NCI-H146 (cell line): ENCODE measurements around the gene FRMD4A.
"Not testable (repeated sequence)": the region's sequence is repeated elsewhere in the genome, so short reads cannot be mapped to it uniquely, and the experiment has no call there.

Source experiments
- DNase-seq: peaks from one replicate; lab custom pipeline; 2025; lab: John Stamatoyannopoulos, UW

Gene FRMD4A

DNA sequence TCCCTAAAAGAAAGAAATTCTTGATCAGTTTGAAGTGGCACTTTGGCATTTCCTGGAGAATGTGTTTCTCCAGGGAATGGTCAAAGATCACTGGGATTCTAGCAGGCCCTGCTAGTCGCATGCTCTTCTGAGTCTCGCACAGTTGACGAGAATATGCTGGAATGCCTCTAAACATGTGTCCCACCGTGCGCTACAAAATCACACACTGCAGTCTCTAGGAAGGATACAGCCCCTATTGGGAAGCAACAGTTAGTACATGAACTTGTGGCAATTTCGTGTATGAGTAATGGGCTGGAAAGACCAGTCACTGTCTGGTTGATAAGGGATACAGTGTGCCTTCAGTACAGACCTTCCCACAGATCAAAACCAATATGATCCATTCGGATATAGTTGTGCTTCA, 486.1 kb downstream of the FRMD4A start:
- DNase-seq = no peak

- DNase-seq = no peak
Measured at GRCh38 chr10:13842117-13842516, 488.6 kb downstream of the FRMD4A start.

GRCh38 chr10:13840036-13840435, 490.7 kb downstream of the FRMD4A start:
- no peak for DNase-seq

DNA sequence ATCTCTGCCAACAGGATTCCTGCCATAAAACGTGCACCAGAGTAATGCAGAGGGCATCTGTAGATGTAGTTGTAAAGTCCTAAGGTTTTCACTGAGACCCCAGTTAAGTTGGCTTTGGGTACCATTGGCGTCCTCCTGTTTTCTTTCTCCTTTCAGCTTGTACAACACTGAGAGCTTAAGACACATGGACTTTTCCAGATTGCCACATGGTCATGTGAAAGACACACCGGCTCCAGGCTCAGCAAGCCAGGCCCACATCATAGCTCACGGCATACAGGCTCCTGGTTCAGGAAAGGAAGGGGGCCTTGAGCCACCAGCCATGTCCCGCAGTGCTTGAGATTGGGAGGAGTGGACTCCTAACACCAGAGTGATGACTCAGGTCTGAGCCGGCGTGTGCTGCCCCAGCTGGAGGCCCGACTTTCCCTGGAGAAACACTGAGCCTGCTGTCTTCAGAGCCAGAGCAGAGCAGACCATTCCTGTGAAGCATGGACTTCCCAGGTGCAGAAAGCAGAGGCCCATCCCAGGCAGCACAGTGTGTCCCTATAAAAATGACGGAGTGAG, 491.2 kb downstream of the FRMD4A start:
- DNase-seq = no peak

- no peak for DNase-seq
Measured at GRCh38 chr10:13839030-13839429, 491.7 kb downstream of the FRMD4A start.

DNA sequence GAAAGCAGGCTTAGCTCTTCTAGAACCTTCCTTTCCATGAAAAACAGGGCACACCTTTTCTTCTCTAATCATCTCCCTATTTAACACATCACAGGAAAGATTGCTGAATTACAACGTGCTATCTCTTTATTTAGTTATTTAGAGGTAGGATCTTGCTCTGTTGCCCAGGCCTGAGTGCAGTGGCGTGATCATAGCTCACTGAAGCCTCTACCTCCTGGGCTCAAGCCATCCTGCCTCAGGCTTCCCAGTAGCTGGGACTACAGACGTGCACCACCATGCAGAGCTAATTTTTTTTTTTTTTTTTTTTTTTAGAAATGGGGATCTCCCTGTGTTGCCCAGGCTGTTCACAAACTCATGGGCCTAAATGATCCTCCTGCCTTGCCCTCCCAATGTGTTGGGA, 492.8 kb downstream of the FRMD4A start:
- DNase-seq = no peak

DNA sequence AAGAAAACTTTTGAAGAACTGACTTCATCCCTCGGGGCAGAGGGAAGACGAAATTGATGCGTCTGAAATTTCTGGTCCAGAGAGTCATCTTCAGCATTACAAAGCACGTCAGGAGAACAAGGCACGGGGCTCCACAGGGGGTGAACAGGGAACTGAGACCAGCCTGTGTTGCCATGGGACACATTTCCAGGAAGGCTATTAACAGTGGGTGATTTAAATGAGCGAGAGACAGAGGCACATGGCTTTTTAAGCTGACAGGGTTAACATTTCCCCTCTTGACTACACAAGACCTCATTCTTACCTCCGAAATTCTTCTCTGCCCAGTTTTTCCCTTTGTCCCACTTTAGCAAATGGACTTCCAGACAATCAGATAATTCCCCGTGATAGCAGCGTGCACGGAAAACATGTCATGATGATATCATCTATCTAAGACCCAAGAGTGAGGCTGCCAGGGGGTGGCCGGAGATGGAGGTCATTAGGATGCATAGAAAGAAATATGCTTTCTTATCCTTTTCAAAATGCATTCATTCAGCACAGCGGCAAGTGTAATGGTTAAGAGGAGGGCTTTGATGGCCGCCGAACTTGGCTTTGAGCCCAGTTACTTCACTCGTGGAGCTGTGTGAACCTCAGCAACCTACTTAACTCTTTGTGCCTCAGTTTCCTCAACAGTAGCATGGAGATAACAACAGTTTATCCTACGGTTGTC, 496.0 kb downstream of the FRMD4A start:
- DNase-seq = peak; percentile 77

GRCh38 chr10:13831711-13832141, 499.0 kb downstream of the FRMD4A start:
- DNase-seq = no peak

- DNase-seq = no peak
Measured at GRCh38 chr10:13830385-13830784, 500.3 kb downstream of the FRMD4A start.

- DNase-seq = no peak
Measured at GRCh38 chr10:13829790-13830189, 500.9 kb downstream of the FRMD4A start.

DNA sequence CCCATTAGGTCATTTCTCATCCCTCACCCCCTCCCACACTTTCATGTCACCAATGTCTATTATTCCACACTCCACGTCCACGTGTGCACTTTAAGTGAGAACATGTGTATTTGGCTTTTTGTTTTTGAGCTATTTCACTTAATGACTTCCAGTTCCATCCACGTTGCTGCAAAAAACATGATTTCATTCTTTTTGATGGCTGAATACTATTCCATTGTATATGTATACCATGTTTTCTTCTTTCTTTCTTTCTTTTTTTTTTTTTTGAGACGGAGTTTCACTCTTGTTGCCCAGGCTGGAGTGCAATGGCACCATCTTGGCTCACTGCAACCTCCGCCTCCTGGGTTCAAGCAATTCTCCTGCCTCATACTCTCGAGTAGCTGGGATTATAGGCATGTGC, 502.4 kb downstream of the FRMD4A start:
- DNase-seq = not testable (repeated sequence)

DNA sequence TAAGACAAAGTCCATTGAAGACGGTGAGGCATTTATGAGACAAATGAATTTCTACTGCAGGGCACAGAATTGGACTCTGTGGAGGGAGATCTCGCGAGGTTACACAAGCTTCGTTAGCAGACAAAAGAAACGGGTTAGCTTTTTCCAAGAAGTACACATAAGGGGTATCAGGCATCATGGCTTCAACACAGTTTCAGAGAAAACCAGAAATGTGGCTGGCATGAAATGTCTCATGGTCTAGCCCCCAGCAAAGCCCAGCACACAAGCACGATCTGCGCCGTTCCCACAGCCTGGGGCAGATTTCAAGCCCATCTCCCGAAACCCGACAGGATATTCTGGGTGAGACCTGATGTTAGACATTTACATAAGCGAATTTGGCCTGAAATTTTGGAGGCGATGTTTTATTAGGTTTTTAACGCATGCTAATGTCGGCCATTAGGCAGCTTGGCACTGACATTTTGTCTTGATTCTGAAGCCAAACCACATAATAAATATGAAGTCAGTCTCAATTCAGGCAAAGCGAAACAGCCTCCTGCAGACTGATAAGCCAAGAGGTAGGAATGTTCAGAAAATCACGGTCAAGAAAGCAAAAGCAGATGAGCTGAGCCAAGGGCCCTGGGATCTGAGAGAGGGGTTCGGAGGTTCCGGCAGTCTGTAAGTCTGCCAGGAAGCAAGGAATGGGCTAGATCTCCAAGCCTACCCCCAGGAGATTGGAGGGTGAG, 503.5 kb downstream of the FRMD4A start:
- no peak for DNase-seq

- DNase-seq = no peak
Measured at GRCh38 chr10:13823709-13824405, 506.9 kb downstream of the FRMD4A start.

- DNase-seq = peak; percentile 75
Measured at GRCh38 chr10:13823096-13823708, 507.5 kb downstream of the FRMD4A start.

DNA sequence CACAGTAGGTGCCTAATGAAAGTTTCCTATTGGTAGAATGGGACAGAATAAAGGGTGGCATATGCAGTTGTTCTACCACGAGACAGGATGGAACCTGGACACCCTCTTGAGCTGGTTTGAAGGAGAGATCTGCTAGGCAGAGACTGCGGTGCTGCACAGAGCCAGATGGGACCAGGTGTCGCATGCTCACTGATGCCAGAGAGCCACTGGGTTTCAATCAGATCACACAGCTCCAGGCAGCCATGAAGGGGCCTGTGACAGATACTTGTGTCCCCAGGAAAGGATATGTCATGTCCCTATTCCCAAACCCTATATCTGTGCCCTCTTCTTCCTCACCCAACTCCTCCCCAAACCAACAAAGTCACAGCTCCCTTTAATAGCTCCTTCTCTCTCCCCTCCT, 508.2 kb downstream of the FRMD4A start:
- DNase-seq = no peak

DNA sequence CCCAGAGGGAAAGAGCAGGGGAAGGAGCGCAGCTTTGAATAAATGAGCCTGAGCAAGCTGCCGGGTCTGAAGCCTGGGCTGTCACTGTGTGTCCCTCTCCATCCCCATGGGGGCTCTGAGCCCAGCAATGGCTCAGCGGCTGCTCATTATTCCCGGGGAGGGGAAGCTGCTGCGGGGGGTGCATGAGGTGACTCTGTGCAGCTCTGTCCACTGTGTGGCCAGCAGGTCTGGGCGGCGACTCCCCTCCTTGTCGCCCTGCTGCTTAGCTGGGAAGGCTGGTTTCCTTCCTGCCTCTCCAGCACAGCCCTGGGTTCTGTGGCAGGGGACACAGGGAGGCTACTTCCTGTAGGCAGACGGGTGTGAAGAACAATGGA, 509.8 kb downstream of the FRMD4A start:
- DNase-seq = no peak

- DNase-seq = no peak
Measured at GRCh38 chr10:13820119-13820963, 510.4 kb downstream of the FRMD4A start.

DNA sequence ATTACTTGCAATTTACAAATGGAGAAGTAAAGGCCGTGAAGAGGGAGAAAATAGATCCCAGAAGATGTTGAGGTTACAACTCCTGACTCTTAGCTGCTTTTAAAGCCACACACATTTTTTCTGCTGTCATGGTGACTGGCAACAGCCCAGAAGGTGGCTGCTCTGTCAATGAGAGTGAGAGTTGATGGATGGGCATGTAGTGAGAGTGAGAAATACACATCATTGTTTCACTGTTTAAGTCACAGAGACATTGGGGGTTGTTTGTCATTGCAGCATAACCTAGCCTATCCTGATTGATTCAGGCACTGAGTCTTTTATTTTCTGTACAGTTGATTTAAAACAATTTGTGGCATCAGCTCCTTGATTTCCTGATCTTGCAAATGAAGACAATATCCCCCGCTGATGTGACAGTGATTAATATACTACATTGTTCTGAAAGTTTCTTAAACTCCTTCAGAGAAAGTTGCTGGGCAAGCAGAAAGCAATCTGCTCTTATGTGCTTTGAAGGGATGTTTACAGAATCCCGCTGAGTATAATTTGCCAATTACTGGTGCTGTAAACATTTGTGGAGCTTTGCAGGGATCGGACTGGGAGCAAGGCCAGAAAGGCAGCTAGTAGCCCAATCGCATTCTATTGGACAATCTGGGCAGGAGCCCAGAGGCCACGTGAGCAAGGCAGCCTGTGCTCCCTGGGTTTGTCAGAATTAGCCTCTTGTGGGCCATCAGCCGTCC, 514.4 kb downstream of the FRMD4A start:
- DNase-seq = peak; percentile 98

DNA sequence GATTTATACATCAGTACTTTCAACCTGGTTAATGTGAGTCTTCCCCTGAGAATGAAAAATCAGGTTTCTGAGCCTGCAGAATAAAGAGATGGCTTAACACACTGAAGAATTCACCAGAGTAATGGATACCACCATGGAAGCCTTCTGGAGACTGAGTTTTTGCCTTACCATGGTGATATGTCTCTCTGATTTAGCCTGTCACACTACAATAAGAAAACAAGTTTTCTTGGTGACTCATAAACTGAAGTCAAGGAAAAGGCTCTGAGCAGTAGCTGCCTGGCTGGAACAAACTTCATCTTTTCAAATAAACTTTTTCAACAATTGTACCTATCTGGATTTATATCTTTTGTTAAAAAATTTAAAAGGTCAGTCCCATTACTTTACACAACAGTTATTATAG, 515.0 kb downstream of the FRMD4A start:
- no peak for DNase-seq

- no peak for DNase-seq
Measured at GRCh38 chr10:13813550-13813949, 517.2 kb downstream of the FRMD4A start.

- no peak for DNase-seq
Measured at GRCh38 chr10:13812804-13813203, 517.9 kb downstream of the FRMD4A start.
